Thyroid gland (tissue), 4 donors: ENCODE measurements around the gene MRPL3.

Source experiments
- POLR2A ChIP-seq, 2 donors: fragments of 450-650 bp; IDR thresholded peaks; one replicate each; pipeline ENCODE4 v1.6.1; 2017; ENCODE audit warnings: antibody characterized with exemption in 2 of 2, mild to moderate bottlenecking in 2 of 2, moderate library complexity in 1 of 2
- TF ChIP-seq, protein P1 (sequence below), 6 experiments: fragments of 200-600 bp in 3 of 6; fragments of 450-650 bp in 3 of 6; sonication (generic) in 3 of 6; IDR thresholded peaks; one replicate each; pipeline ENCODE4 v1.5.1; 2016 to 2019; ENCODE audit warnings: antibody characterized with exemption in 6 of 6, mild to moderate bottlenecking in 2 of 6, inconsistent platforms in 1 of 6, moderate library complexity in 1 of 6

DNA sequence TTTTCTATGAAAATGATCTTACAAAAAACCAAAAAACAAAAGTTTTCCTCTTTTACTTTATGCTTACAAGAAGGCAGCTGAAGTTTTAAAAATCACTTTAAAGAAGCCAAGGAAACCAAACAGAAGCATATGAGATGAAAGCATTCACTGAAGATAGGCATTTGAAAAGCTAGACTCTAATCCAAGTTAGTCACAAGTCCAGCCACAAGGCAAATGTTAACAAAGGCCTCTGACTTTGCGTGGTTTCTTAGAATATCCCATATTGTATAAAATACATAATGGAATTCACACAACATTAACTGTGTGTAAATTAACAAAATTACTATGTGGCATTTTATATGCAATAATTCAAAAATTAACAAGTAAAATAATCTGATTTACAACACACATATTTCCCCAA, 17.7 kb downstream of the MRPL3 start:
- TF ChIP-seq, protein P1, sequence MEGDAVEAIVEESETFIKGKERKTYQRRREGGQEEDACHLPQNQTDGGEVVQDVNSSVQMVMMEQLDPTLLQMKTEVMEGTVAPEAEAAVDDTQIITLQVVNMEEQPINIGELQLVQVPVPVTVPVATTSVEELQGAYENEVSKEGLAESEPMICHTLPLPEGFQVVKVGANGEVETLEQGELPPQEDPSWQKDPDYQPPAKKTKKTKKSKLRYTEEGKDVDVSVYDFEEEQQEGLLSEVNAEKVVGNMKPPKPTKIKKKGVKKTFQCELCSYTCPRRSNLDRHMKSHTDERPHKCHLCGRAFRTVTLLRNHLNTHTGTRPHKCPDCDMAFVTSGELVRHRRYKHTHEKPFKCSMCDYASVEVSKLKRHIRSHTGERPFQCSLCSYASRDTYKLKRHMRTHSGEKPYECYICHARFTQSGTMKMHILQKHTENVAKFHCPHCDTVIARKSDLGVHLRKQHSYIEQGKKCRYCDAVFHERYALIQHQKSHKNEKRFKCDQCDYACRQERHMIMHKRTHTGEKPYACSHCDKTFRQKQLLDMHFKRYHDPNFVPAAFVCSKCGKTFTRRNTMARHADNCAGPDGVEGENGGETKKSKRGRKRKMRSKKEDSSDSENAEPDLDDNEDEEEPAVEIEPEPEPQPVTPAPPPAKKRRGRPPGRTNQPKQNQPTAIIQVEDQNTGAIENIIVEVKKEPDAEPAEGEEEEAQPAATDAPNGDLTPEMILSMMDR (IDR thresholded peaks at IDR 0.05), result no peak
- no peak for TF ChIP-seq POLR2A (IDR thresholded peaks at IDR 0.05)
